Endothelial cell of umbilical vein (primary cell): ENCODE data around the gene TVP23A. TPM values are rescaled to one million over a fixed set of nuclear protein-coding genes. Genes with fewer than 3 reads are reported as not detected.
A peak's percentile ranks its signal among the peaks of the same experiment; 100 is the strongest.

Source experiments
- BruUV-seq: library from RNA; stranded (reverse); fragments of 400-500 nt; replicated peaks from 2 replicates; lab custom pipeline; 2021; lab: Mats Ljungman, UMichigan
- CTCF ChIA-PET: fragments of 300-600, 350-600 bp; sonication (Branson Sonifier 250); formaldehyde crosslinking; loops from one replicate; lab custom pipeline; 2021; ENCODE audit warnings: antibody characterized with exemption, inconsistent platforms; lab: Charles Lee
- POLR2A ChIA-PET: fragments of 300-600, 350-600 bp; sonication (Branson Sonifier 250); formaldehyde crosslinking; loops from one replicate; lab custom pipeline; 2021; ENCODE audit warnings: antibody characterized with exemption, inconsistent platforms; lab: Charles Lee
- DNase-seq: peaks from one replicate; pipeline ENCODE4 v3.0.0-alpha.2; 2011; ENCODE audit warnings: low read depth, low spot score
- FAIRE-seq: peaks from 2 replicates; lab custom pipeline; 2011; peaks lifted over from hg19 to GRCh38; lab: Jason Lieb, UNC
- H2AFZ ChIP-seq: 2 replicates; pipeline ENCODE4 v1.6.0; 2012; ENCODE audit warnings: low read depth, low read length, control low read depth, inconsistent platforms
- H3K27ac ChIP-seq: 2 replicates; pipeline ENCODE4 v1.5.1; 2011; ENCODE audit warnings: low read depth, mild to moderate bottlenecking, control low read depth, low read length, moderate library complexity; ENCODE audit not compliant: insufficient read depth
- H3K27me3 ChIP-seq, 2 experiments: 2 replicates each; pipeline versions ENCODE4 v1.6.0 to v1.6.1; 2011; ENCODE audit warnings: low read length in 2 of 2, mixed read lengths in 1 of 2; ENCODE audit not compliant: control insufficient read depth in 2 of 2, insufficient read depth in 2 of 2
- H3K36me3 ChIP-seq, 2 experiments: 2 replicates in 1 of 2; 3 replicates in 1 of 2; pipeline ENCODE4 v1.5.1; 2011; ENCODE audit warnings: low read length in 2 of 2, mild to moderate bottlenecking in 1 of 2, moderate library complexity in 1 of 2; ENCODE audit not compliant: control insufficient read depth in 2 of 2, insufficient read depth in 2 of 2; ENCODE audit errors: extremely low read depth in 1 of 2
- H3K4me1 ChIP-seq: 3 replicates; pipeline ENCODE4 v1.5.1; 2011; ENCODE audit warnings: mild to moderate bottlenecking, low read length; ENCODE audit not compliant: control insufficient read depth, insufficient read depth; ENCODE audit errors: extremely low read depth
- H3K4me2 ChIP-seq: 2 replicates; pipeline ENCODE4 v1.6.1; 2011; ENCODE audit warnings: low read length, control low read depth, mixed read lengths; ENCODE audit not compliant: insufficient read depth
- H3K4me3 ChIP-seq, 3 experiments: fragments of 200-600 bp in 1 of 3; sonication (generic), shearing (Covaris generic) in 1 of 3; replicated peaks in 1 of 3; 2 replicates each; pipeline ENCODE4 v1.5.1; 2011 to 2016; ENCODE audit warnings: control low read depth in 3 of 3, low read length in 3 of 3, mild to moderate bottlenecking in 2 of 3, inconsistent platforms in 1 of 3, low read depth in 1 of 3, moderate library complexity in 1 of 3; ENCODE audit not compliant: insufficient read depth in 1 of 3
- H3K79me2 ChIP-seq: 2 replicates; pipeline ENCODE4 v1.6.0; 2012; ENCODE audit warnings: low read length, inconsistent platforms; ENCODE audit not compliant: control insufficient read depth, insufficient read depth
- H3K9ac ChIP-seq: replicated peaks from 2 replicates; pipeline ENCODE3; 2011; ENCODE audit warnings: low read length, control low read depth; ENCODE audit not compliant: insufficient read depth; ENCODE audit errors: extremely low read depth
- H3K9me1 ChIP-seq: replicated peaks from 3 replicates; pipeline ENCODE4 v1.6.0; 2011; ENCODE audit warnings: mild to moderate bottlenecking, low read length; ENCODE audit not compliant: control insufficient read depth, insufficient read depth; ENCODE audit errors: extremely low read depth
- H3K9me3 ChIP-seq: replicated peaks from 2 replicates; pipeline ENCODE4 v1.5.1; 2012; ENCODE audit warnings: low read length, inconsistent platforms; ENCODE audit not compliant: control insufficient read depth, insufficient read depth
- H4K20me1 ChIP-seq: replicated peaks from 2 replicates; pipeline ENCODE3; 2011; ENCODE audit warnings: mild to moderate bottlenecking, low read length; ENCODE audit not compliant: control insufficient read depth, insufficient read depth; ENCODE audit errors: extremely low read depth
- EZH2 ChIP-seq: IDR thresholded peaks from 2 replicates; pipeline ENCODE4 v1.6.1; 2012; ENCODE audit warnings: borderline replicate concordance, low read depth, mild to moderate bottlenecking, moderate library complexity, low read length, inconsistent platforms; ENCODE audit not compliant: severe bottlenecking
- GATA2 ChIP-seq: IDR thresholded peaks from 2 replicates; pipeline ENCODE4 v1.7.0; 2011; ENCODE audit warnings: low read depth, mild to moderate bottlenecking, moderate library complexity, mixed read lengths, low read length; ENCODE audit not compliant: insufficient read length, insufficient read depth
- MYC ChIP-seq: IDR thresholded peaks from one replicate; pipeline ENCODE4 v1.6.1; 2011; ENCODE audit warnings: mild to moderate bottlenecking, low read depth, low read length
- POLR2A ChIP-seq: IDR thresholded peaks from 2 replicates; pipeline ENCODE4 v1.6.1; 2012; ENCODE audit warnings: low read depth, mild to moderate bottlenecking, control low read depth, low read length
- POLR2AphosphoS5 ChIP-seq: IDR thresholded peaks from 2 replicates; pipeline ENCODE4 v1.6.1; 2012; ENCODE audit warnings: low read depth, mild to moderate bottlenecking, control low read depth, low read length, moderate library complexity; ENCODE audit not compliant: insufficient read depth
- dilution Hi-C: fragments of 300-500 bp; cut with MboI; formaldehyde crosslinking; loops from one replicate; pipeline ENCODE4 v1.15.0; 2019; ENCODE audit warnings: low sequenced_read_pairs; ENCODE audit not compliant: extremely low pct_ligation_motif_present
- intact Hi-C: fragments of 100-400 bp; cut with micrococcal nuclease; formaldehyde crosslinking; loops from one replicate; pipeline ENCODE4 v1.10.0; 2022
- polyA plus RNA-seq, 4 experiments: library from polyadenylated mRNA; depleted of rRNA in 3 of 4; stranded (reverse) in 3 of 4; unstranded in 1 of 4; fragments of >200 nt; gene quantifications; 2 replicates each; pipeline versions ENCODE4 v1.2.1 to v1.2.3, GENCODE V29; 2011 to 2012; ENCODE audit warnings: missing spikeins in 1 of 4
- total RNA-seq: library from RNA; stranded (reverse); gene quantifications from 2 replicates; pipeline ENCODE4 v1.2.3, GENCODE V29; 2021
- TF ChIP-seq, protein P1 (sequence below), 2 donors: IDR thresholded peaks; 1 replicate in 1 of 2; 2 replicates in 1 of 2; pipeline ENCODE4 v1.5.1; 2011; ENCODE audit warnings: low read length in 2 of 2, mild to moderate bottlenecking in 2 of 2, moderate library complexity in 2 of 2, control low read depth in 1 of 2, inconsistent platforms in 1 of 2, low read depth in 1 of 2; ENCODE audit not compliant: insufficient read depth in 1 of 2; ENCODE audit errors: extremely low read depth in 1 of 2
- TF ChIP-seq, protein P2 (sequence below): IDR thresholded peaks from 2 replicates; pipeline ENCODE4 v1.6.1; 2011; ENCODE audit not compliant: insufficient read depth, insufficient read length

The TVP23A gene
- total and polyA plus RNA-seq, 2 donors (not counting 3 experiments of a cell fraction or from before 2014, with no cell fraction given) = not detected

DNA sequence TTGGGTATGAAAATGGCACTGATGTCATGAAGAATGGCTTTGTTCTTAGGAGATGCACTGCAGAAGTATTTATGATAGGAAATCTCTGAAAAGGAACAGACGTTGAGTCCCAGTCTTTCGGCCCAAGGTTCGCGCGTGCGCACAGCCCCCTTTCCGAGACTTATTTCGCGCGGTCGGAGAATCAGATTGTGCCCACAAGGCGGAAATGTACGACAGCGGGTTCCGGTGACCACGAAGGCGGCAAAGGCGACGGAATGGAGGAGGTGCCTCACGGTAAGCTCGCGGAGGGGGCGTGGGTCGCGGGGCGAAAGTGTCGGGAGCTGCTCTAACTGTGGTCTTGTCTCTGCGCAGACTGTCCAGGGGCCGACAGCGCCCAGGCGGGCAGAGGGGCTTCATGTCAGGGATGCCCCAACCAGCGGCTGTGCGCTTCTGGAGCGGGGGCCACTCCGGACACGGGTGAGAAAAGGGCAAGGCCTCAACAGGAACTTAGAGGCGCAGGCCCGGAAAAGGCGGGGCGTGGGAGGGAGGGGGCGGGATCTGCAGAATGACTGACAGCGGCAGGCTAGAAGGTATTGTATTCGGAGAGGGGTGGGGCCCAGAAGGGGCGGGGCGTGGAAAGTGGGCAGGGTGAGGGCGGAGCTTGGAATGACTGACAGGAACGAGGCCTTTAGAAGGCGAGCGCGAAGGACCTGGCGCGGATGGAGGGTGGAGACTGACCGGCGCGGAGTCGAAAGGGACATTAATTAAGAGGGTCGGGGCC lies 74.8 kb downstream of the TVP23A start, which contains the start of gene NUBP1:
TSS of gene NUBP1 (plus strand) at position 233 of the 760 bp plus-strand sequence. CDS start at position 255, 22 bp downstream.
- TF ChIP-seq, protein P1, sequence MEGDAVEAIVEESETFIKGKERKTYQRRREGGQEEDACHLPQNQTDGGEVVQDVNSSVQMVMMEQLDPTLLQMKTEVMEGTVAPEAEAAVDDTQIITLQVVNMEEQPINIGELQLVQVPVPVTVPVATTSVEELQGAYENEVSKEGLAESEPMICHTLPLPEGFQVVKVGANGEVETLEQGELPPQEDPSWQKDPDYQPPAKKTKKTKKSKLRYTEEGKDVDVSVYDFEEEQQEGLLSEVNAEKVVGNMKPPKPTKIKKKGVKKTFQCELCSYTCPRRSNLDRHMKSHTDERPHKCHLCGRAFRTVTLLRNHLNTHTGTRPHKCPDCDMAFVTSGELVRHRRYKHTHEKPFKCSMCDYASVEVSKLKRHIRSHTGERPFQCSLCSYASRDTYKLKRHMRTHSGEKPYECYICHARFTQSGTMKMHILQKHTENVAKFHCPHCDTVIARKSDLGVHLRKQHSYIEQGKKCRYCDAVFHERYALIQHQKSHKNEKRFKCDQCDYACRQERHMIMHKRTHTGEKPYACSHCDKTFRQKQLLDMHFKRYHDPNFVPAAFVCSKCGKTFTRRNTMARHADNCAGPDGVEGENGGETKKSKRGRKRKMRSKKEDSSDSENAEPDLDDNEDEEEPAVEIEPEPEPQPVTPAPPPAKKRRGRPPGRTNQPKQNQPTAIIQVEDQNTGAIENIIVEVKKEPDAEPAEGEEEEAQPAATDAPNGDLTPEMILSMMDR (IDR thresholded peaks at IDR 0.05; ENCODE audit: extremely low read depth in 1 of 2, insufficient read depth in 1 of 2, low read depth in 1 of 2, low read length in 2 of 2) = no peak
- no peak for TF ChIP-seq GATA2
- no peak for TF ChIP-seq EZH2
- peak; percentile 85 for TF ChIP-seq POLR2AphosphoS5
- peak; percentile 86 for TF ChIP-seq POLR2A
- TF ChIP-seq MYC = no peak
- TF ChIP-seq, protein P2, sequence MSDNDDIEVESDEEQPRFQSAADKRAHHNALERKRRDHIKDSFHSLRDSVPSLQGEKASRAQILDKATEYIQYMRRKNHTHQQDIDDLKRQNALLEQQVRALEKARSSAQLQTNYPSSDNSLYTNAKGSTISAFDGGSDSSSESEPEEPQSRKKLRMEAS = peak; percentile 57
- Histone ChIP-seq H3K4me1 (peaks cover 7% of the 10 kb centered on the region), H3K36me3 (no peaks in the 10 kb centered on the region), H3K9ac (peak within 1 kb of the TSS; percentile 86), H2AFZ (peak within 1 kb of the TSS; percentile 83), H3K9me1 (no peaks in the 10 kb centered on the region), H3K9me3 (no peaks in the 10 kb centered on the region), H3K4me3 (peak within 1 kb of the TSS; percentile 3 to 72 (median 56)), H4K20me1 (no peaks in the 10 kb centered on the region), H3K79me2 (no peaks in the 10 kb centered on the region), H3K4me2 (peak within 1 kb of the TSS; percentile 82), H3K27ac (peak within 1 kb of the TSS; percentile 80), H3K27me3 (no peaks in the 10 kb centered on the region)
- ChIA-PET POLR2A (interaction anchor here (0.7 to 1.1 kb wide), 4 partner anchors 9 to 375 kb away, joined by 3 read pairs; no protein-coding TSS in a partner anchor), CTCF (interaction anchor here (0.6 to 1.6 kb wide), 10 partner anchors 10 to 1324 kb away, joined by 3 to 16 read pairs (median 4); partner anchors contain the start of genes DEXI and EMP2)
- FAIRE-seq (peak; percentile 96), DNase-seq (peak; percentile 100)
- dilution Hi-C loops (no loop called here), intact Hi-C loops (loop anchor here (1.0 to 5.0 kb wide), 4 partner anchors 84 to 356 kb away; partner anchors contain the start of genes ATF7IP2 and DEXI)
- BruUV-seq = TSS peak; percentile 83
